ENCODE data around the gene CAPN9. TPM values are rescaled to one million over a fixed set of nuclear protein-coding genes. Genes with fewer than 3 reads are reported as not detected.
"Not testable (repeated sequence)": the region's sequence is repeated elsewhere in the genome, so short reads cannot be mapped to it uniquely, and the experiment has no call there.

CAPN9 gene
- total RNA-seq, 1 experiment from 2014 or later = not detected

DNA sequence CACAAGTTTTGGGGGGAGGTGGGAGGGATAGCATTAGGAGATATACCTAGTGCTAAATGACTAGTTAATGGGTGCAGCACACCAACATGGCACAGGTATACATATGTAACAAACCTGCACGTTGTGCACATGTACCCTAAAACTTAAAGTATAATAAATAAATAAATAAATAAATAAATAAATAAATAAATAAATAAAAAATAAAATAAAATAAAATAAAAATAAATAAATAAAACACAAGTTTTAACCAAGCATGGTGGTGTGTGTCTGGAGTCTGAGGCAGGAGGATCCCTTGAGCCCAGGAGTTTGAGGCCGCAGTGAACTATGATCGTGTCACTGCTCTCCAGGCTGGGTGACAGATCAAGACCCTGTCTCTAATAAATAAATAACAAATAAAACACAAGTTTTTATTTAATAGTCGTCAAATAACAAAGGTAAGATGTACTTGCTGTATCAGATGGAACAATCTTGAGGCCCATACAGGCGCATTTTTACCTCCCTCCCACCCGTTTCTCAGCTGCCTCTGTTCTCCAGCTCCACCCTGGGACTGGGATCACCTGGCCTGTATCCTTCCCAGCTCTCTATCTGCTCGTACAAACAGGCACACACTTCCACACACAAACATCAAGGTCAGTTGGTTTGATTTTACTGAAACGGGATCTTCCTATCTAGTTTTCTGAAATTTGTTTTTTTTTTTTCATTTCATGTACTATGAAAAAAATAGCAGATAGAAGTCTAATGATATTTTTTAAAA, 20.8 kb downstream of the CAPN9 start:
- not testable (repeated sequence) for DNase-seq (ENCODE audit: low read depth)

DNA sequence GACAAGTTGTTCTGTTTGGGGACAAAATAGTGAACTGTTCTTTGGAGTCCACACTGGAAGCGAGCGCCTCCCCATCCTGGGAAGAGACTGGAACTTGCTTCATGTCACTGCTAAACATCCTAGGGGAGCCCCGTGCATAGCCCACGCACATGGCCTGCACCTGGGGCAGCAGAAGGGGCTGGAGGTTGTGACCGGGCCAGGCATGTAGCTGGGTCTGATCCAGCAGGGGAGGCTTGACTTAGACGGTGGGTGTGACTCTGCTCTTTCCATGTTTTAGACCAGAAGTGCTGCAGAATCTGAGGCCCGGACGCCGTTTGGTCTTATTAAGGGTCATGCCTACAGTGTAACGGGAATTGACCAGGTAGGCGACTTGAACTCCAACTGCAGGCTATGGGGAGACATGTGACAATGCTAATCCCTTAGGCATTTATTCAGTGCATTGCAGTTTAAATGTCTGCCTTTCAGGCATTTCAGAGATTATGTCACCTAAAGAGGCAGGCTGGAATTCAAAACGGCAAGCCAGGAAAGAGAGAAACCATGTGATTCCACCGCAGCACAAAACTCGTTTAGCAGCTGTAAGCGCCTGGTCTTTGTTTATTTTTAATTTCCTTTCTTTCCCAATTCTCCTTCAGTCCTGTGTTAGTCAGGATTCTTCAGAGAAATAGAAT, 21.8 kb downstream of the CAPN9 start:
- DNase-seq (ENCODE audit: low read depth) = no peak

DNA sequence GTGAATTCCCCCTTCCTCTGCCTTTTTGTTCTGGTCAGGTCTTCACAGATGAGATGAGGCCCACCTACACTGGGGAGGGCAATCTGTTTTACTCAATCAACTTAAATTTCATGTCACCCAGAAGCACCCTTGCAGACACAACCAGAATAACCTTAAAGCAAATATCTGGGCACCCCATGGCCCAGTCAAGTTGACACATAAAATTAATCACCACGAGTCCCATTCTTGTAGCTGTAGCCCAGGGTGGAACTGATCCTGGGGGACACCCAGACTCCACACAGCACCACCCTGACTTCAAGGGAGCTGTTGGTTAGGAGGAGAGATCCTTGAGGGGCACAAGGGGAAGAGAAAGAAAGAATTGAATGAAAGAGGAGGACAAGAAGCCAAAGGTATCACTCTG, 23.1 kb downstream of the CAPN9 start:
- DNase-seq (ENCODE audit: low read depth) = no peak

DNA sequence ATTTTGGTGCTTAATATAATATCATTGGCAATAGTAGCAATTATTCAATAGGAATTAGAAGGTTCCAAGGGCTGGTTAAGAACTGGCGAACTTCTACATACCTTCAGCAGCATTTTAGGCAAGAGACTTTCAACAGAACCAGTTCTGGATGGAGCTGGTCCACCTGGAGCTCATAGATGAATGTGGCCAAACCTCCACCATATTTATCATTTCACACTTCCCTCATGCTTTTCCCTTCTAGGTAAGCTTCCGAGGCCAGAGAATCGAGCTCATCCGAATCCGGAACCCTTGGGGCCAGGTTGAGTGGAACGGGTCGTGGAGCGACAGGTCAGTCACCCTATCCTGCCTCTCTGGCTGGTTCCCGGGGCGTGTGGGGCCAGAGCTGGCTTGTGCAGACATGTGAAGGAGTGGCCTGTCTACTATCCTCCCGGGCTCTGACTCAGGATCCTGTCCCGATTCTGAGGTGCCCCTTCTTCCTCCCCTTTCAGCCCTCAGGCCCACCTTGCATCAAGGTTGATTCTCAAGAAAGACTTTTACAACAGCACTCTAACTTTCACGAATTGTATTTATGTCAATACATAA, 24.7 kb downstream of the CAPN9 start:
- DNase-seq (ENCODE audit: low read depth) = no peak

DNA sequence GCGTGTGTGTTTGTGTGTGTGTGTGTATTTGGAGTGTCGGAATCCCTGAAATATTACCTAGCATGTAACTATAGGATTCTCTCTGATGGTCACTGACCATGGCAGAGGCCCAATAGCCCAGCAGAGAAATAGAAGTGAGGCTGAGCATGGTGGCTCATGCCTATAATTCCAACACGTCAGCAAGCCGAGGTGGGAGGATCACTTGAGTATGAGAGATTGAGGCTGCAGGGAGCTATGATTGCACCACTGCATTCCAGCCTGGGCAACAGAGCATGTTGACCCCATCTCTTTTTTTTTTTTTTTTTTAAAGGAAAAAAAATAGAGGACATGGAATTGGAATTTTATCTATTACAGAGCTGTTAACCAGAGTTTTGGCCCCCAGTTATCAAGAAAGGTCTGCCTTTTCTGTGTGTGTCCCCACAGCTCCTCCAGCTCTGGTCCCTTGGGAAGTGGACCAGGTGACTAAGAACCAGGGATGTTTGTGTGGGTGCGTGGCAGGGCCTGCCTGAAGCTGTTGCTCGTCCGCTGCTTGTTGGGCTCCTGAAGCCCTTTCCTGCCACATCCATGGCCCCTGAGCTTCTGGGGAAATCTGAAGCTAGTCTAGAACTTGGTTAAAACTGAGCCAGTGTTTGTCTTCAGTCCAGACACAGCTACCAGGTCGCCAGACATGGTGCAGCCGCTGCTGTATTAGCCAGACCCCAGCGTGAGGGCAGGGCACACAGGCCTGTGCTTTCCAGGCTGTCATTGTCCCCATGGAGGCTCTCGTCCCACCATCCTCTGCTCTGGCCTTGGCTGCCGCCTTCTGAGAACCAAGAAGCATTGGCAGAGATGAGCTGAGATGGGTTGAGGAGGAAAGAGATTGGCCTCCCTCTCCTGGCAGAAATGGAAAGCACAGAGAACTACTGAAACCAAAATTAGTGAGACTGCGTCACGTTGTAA, 25.5 kb downstream of the CAPN9 start:
- DNase-seq (ENCODE audit: low read depth) = peak; percentile 49

DNA sequence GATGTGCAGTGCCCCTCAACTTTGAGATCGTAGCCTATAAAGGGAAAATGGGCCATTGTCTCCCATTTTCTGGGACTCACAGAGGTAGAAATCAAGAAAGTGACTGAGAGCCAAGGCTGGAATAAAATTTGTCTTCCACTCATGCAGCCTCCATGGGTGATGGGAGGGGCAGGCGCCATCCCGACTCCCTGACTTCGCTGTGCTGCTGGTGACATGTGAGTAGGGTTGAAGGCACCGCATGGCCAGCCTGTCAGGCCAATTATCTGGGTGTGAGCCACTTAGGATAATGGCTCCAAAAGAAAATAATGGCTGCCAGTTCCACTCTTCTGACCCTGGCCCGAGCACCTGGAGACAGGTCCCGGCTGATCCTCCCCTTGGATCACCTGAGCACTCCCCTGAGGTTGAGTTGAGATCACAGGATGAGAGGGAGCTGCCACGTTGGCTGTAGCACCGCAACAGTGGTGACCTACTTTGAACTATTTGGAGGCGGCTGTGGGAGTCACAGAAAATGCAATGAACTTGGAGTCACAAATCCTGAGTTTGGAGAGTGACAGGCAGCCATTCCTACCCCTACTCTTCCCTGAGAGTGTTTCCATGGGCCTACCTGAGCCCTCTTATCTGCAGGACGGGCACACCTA, 26.3 kb downstream of the CAPN9 start:
- DNase-seq (ENCODE audit: low read depth) = no peak

DNA sequence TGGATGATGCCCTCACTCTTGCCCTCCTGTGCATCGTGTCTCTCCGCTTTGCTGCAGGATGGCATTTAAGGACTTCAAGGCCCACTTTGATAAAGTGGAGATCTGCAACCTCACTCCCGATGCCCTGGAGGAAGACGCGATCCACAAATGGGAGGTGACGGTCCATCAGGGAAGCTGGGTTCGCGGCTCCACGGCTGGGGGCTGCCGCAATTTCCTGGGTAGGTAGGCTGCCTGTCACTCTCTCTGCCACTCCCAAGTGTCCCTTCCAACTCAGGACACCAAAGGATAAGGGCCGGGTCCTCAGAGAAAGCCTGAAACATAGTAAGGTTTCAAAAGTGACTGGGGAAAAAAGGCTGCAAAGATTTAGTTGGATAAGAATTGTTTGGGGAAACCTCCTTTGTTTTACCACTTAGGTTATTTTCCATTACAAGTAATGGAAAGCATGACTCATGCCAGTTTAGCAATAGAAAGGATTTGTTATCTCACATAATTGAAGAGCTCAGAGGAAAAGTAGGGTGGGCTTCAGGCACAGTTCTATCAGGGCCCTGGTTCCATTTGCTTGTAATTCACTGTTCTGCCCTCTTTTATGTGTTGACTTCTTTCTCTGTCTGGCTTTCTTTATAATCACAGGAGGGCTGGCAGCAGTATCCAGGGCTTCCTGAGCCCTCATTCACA, 31.9 kb downstream of the CAPN9 start:
- no peak for DNase-seq (ENCODE audit: low read depth)

DNA sequence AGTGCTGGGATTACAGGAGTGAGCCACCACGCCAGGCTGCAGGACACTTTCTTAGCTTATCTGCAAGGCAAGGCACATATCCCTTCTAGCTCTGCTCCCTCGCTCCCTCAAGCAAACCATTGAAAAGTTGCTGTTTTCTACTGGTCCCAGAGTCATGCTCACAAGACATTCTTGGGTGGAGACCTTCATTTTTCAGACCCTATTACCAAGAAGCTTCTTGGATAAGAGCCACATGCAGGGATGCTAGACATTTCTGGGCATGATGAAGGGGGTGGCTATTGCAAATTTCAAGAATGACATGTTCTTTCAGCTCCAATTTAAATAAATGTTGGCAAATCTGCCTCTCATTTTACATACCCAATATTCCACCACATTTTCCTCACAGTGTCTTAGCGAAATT, 33.9 kb downstream of the CAPN9 start:
- no peak for DNase-seq (ENCODE audit: low read depth)

DNA sequence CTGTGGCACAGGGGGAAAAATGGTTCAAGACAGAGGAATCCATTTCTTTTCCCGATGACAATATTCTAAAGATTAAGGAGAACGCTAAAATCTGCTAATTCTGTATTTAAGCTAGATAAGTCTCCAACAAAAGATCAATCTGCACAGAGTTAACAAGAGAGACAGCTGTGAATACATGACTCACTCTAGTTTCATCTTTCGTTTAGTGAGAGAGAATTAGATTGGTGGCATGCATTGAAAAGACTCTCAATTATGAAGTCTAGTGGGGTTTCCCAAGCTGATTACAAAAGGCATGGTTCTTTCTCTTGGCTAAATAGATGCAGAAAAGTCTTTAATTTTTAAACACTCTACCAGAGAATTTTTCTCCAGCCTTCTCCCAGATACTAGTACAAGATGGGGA, 34.4 kb downstream of the CAPN9 start:
- DNase-seq (ENCODE audit: low read depth) = no peak

DNA sequence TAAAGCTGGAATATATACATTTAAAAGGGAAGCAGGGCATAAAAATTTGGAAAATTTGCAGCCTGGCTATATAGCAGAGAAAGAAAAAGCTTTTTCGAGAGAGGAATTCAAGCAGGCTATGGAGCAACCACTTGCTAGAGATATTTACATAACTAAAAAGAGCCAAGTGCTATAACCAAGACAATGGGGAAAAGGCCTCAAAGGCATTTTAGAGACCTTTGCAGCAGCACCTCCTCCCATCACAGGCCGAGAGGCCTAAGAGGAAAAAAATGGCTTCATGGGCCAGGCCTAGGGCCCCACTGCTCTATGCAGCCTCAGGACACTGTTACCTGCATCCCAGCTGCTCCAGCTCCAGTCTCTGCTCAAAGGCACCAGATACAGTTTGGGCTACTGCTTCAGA, 37.0 kb downstream of the CAPN9 start:
- DNase-seq (ENCODE audit: low read depth) = no peak

DNA sequence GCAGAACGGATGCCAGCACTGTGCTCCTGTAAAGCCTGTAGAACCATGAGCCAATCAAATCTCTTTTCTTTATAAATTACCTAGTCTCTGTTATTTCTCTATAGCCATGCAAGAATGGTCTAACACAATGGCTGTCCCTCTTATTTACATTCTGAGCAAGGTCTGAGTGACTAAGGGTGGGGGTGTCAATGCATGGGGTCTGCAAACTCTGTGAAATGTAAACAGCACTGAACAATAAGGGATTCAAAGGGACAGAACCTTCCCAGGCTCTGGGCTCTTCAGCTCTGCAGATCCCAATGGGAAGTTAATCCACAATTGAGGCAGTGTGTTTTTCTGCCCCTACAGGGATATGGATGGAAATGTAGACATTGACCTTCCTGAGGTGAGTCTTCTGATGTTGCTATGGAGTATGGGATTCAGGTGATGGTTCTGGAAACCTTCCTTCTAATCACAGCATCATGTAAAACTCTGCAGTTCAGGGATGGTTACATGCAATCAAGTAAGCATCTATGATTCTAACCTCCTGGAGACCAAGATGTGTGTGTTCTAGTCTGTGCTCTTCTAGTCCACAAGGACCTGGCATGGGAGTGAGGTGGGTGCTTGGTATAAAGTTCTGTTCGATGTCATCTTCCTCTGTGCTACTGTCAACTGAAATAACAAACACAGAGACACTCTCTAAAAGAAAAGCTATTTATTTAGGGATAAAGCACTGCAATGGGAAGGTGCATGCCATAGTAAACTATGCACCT, 38.6 kb downstream of the CAPN9 start:
- DNase-seq (ENCODE audit: low read depth) = no peak

DNA sequence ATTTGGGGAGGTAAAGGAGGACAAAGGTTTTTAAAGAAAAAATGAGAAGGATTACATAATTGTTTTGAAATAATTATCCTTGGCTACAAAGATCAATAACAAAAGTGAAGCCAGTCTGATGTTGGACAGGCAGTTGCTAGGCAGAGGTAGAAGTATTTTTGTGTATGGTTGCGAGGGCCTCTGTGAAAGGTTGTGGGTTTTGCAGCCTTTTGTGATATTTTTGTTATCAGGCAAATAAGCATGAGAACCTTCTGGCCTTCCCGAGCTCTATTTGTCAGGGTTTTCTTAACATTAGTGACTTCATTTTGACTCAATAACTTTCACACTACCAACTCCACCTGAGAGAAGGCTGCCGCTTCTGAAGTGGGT, 39.2 kb downstream of the CAPN9 start:
- DNase-seq (ENCODE audit: low read depth) = no peak

DNA sequence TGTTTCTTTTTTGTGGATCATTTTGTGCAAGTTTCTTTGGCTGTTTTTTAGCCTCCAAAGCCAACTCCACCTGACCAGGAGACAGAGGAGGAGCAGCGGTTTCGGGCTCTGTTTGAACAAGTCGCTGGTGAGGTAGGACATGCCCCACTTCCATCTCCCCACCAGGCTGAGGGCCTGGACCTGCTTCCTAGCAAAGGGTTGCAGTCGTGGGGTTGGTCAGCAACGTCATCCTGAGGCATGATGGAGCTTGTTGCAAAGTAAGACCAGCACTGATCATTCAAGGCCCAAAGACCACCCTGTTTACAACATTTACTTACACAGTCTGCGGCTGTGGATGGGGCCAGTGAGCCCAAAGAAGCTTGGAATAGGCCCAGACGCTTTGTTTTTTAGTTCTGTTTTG, 40.3 kb downstream of the CAPN9 start:
- no peak for DNase-seq (ENCODE audit: low read depth)

DNA sequence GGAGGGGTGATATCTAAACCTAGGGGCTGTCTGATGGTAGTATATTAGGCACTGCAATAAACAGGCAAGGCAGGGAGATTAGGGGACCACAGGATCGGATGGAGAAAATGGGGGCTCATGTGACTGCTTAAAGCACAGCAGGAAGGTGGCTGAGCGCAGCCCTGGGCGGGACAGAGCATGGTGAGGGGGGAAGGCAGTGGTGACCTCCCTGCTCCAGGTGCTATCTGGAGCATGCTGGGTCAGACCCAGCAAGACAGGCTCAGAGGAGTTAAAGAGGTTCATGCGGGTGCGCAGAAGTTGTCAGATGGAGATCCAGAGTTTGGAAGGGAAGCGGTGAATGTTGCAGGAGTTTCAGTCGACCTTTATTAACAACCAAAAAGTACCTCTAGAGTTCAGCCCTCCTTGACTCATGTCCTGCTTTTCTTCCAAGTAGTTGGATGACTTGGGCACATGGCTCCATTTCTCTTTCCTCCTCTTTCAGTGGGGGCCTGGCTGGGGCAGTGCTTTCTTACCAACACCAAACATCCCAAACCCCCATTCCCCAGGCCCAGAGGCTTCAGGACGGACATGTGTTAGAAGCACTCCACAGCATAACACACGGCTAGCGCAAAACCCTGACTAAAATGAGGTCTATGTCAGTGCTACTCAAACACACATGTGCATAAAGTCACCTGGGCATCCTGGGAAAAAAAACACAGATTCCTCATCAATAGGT, 41.5 kb downstream of the CAPN9 start:
- no peak for DNase-seq (ENCODE audit: low read depth)

DNA sequence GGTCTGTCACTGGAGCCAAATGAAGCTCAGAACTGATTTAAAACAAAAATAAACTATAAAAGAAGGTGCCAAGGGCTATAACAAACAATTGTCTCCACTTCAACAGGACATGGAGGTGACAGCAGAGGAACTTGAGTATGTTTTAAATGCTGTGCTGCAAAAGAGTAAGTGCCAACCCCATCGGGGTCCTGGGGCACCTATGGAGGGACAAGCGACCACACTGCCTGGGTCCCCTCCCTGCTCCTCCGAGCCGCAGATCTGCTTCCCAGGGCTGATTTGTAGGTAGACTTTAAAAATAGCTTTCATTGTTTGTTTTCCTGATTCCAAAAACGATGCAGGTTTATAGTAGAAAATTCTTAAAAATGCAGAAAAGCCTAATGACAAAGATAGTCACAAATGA, 42.8 kb downstream of the CAPN9 start:
- no peak for DNase-seq (ENCODE audit: low read depth)

DNA sequence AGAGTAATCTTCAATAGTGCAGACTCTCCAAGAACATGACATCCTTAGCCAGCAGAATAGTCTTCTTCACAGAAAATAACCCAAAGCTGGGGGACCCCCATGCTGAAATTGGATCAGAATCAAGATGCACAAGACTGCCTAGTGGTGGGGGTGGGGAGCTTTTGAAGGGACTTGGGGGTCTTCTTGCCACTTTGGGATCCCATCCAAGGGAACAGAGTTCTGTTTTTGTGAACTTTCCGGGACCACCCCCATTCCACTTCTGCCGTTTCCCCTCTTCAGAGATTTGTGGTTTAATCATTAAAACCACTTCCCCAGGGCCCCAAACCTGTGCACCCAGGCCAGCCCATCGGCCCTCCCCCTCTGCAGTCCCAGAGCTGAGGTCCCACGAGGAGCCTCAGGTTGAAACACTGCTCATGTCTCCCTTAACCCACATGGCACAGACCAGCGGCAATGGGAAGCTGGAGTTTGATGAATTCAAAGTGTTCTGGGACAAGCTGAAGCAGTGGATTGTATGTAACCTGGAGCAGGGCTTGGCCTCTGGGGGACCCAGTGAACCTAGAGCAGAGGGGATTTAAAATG, 44.9 kb downstream of the CAPN9 start:
- DNase-seq (ENCODE audit: low read depth) = no peak

DNA sequence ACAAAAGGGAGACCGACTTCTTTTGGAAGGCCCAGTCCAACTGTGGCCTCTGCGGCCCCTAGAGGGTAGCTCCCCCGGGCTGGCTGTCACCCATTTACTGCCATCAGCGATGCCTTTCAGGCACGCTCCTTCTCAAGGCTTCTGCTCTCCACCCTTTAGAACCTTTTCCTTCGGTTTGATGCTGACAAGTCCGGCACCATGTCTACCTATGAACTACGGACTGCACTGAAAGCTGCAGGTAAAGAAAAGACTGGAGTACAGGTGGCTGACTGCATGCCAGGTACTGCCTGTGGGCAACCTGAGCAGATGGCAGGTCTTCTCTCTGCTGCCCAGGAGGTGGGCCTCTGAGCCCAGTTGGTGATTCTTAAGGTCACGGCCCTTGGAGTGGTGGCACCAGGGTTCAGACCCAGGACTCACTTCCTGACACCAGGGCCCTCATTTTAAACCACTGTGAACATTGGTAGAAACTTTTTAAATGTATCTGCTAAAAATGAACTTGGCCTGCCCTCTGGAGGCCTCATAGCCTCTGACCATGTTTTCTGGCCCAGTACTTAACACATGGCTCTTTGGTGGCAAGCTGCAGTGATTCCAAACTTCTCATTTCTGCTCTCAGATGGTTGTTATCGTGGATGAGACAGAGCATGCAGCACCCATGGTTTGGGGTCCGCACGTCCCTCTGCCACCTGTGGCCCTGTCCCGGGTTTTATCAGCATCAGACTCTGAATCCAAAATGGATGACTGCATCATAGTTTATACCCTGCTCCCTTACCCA, 45.7 kb downstream of the CAPN9 start:
- DNase-seq (ENCODE audit: low read depth) = no peak

DNA sequence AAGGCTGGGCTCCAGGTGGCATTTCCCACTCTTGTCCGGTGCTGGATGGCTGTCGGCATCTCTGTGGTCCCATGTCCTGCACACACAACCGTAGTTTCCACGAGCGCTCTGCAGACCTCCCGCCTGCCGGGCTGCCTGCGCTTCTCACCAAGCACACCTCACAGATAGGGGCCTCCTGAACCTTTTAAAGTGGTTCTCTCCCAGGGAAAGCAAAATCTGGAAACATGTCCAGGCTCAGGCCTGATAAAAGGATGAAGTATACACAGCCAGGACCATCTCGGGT, 46.2 kb downstream of the CAPN9 start:
- DNase-seq (ENCODE audit: low read depth) = no peak

DNA sequence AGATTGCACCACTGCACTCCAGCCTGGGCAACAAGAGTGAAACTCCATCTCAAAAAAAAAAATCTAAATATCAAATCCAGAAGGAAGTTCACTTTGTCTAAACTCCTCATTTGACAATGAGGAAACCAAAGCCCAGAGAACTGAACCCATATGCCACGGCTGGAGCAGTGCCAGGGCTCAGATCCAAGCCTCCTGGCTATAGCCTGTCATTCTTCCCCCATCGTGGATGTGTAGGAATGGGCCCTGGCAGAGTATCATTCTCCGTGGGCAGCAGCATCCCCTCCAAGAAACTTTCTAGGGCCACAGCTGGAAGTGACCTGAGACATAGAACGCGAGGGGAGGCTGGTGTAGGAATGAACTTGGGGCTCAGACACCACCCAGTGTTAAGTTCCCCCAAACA, 47.2 kb downstream of the CAPN9 start:
- DNase-seq (ENCODE audit: low read depth) = no peak
